SH-SY5Y (cell line): ENCODE data around the gene SH2D1A.

Experiments
- GATA2 ChIP-seq: IDR thresholded peaks from 2 replicates; pipeline ENCODE4 v1.6.1; 2011; ENCODE audit warnings: mild to moderate bottlenecking, low read depth, low read length
- GATA3 ChIP-seq: IDR thresholded peaks from 2 replicates; pipeline ENCODE4 v1.6.1; 2011; ENCODE audit warnings: low read depth, mild to moderate bottlenecking, low read length, moderate library complexity

SH2D1A gene

DNA sequence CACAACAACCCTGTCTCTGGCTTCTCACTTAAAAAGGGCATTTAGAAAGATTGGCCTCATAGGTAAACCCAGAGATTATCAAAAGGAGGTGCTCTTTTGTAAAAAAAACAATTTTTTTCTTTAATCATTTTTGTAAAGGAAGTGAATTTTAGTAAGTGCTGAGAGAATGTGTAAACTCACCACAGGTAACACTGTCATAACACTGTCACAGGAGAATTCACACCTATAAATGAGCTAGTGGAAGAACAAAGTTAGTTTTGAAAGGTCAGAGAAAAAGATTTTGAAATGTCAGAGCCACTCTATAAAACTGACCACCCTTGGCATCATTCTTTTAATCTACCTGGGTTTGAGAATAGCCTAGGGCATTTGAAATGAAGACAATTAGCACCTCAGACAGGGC lies 3.3 kb upstream of the SH2D1A start:
- TF ChIP-seq GATA2: no peak

DNA sequence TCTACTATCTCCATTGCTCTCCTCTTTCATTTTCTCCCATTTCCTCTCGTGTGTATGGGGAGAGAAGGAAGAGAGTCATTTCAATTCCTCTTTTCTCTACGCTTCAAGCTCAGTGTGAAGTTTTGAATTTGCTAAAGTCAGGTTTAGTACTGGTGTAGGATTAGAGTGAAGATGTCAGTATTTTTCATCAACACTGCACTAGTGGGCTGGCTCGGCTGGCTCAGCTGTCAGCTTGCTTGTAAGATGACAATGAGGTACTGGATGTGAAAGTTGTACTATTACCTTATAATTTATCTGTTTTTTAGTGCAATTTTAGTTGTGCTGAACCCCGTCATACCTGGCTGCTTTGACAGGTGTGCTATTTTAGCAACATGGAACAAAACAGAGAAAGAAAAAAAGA lies 2.1 kb upstream of the SH2D1A start:
- TF ChIP-seq GATA2 (no peak), GATA3 (no peak)

DNA sequence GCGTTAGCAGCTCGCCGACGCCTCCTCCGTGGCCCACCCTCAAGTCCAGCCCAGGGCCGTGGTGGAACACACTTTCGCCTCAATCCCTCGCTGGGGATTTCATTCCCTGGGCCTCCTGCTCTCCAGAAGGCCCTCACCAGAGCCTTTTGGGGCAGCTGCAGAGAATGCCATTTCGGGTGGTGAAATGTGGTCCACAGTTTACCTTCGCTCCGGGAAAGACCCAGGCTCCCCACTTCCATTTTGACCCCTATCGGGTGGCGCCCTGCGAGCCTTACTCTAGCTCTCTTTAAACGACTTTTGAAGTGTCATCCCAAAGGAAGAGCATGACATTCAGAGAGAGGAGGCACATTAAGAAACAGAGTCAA lies 496 bp downstream of the SH2D1A start:
- TF ChIP-seq GATA2 (no peak), GATA3 (no peak)

DNA sequence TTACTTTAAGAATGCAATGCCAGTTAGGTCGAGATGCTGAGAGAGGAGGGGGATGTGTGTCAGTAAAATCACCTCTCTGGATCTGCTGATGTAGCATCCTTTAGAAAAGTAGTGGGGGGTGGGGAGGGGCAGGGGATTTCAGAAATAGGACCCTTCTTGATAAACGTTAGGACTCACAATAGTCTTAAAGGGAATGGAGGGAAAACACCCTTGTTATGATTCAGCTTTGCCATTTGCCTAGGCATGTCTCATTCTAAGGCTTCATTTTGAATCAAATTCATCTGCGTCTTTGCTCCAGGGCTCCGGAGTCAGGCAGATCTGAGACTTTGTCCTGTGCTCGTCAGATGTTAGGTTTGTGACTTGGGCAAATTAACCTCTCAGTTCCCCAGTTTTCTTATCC lies 879 bp downstream of the SH2D1A start:
- TF ChIP-seq GATA3 (no peak), GATA2 (no peak)

DNA sequence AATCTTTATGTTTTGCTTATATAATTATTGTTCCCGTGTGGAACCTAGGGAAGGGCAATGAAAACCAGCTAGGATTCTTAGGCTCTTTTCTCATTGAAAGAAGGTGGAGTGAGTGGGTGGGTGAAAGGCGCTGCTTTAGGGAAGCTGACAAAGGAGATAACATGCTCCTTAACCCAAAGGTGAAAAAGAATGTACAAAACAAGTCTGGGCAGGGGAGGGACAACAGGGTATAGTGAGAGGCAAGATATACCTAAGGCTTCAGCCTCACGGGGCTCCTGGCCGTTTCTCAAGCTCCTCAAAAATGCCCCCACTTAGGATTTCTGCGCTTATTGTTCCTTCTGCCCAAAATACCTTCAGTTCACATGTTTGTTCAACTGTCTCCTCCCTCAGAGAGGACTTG lies 1.8 kb downstream of the SH2D1A start:
- TF ChIP-seq GATA2 (no peak), GATA3 (no peak)

DNA sequence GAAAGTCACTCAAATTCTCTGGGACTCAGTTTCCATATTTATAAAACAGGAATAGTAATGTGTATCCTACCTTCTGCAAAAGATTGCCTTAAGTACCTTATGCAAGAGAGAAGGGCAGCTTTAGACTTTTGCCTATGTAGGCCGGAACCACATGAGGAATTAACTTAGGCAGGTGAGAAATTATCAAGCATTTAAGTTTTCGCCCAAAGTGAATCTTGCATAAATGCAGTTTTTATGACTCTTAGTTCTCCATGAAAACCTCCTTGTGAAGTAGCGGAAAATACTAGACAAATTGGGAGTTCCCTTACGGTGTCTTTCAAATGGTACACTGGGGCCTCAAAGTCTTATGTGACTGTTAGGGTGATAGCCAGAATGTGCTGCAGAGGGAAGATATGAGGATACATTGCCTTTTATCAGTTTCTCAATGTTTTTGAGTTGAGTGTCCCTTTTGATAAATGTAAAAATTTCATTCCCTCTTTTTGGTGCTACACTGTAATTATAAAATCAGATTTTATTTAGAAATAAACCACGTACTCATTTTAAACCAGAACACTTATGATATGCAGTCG lies 2.6 kb downstream of the SH2D1A start:
- TF ChIP-seq GATA3 (no peak), GATA2 (no peak)

DNA sequence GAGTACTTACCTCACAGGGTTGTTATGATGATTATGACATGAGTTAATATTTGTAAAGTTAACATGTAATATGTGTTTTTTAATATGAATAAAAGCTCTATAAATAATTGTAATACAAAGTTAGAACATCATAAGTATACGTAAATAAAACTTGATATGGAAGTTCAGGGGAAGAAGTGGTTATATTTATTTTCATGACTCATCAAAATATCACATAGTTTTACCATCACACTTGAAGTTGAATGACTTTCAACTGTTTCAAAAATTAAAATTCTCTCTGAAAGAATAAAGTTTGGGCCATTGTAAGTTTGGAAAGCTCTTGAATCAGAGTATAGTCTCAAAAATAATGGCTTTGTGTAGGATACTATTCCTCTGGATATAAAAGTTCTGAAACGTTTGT lies 8.3 kb downstream of the SH2D1A start:
- no peak for TF ChIP-seq GATA2
- TF ChIP-seq GATA3: no peak

DNA sequence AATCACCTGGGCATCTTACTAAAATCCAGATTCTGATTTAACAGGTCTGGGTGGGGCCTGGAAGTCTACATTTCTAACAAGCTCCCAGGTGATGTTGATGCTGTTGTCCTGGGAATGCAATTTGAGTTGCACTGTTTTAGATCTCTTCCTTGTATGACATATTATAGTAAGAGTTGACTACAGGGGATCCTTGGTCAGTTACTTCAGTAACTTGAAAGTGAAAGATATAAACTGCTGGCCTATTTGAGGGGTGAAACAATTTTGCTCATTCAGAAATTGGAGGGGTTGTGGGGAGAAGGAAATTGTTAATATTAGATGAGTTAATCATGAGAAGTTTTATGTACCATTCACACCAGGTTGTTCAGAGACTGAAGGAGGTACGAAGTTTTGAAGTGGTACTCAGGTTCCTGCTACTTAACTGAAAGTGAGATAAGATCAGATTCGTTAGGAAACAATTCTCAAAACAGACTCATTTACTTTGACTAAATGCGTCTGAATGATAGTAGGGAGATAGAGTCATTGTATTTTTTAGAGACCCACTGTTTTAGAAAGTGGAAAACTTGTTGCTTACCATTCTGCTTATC lies 12.5 kb downstream of the SH2D1A start:
- no peak for TF ChIP-seq GATA3
- no peak for TF ChIP-seq GATA2

DNA sequence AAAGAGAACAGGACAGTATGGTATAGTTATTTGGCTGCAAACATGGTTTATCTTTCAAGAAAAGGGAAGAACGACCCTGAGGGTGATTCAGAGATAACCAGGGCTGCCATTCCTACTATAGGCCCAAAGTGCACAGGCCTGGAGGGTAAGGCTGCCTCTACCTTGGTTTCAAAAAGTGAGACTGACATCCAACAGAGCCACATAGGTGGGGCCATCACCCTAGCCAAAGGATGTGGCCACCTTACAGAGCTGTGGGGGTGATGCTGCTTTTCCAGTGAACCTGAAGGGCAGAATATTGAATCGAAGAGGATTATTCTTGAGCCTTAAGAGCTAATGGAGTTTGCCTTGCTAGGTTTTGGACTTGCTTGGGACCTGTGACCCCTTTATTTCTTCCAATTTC lies 15.7 kb downstream of the SH2D1A start:
- TF ChIP-seq GATA3: no peak

DNA sequence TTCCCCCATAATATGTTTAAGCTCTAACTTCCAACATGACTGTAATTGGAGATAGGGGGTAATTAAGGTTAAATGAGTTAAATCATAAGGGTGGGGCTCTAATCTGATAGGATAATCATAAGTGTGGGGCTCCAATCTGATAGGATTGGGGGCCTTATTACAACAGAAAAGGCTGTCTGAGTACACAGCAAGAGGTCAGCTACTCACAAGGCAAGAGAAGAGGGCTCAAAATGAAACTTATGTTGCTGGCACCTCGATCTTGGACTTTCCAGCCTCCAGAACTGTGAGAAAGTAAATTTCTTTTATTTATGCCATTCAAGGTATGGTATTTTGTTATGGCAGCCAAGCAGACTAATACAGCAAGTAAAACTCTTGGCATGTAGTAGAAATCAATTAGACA lies 16.4 kb downstream of the SH2D1A start:
- TF ChIP-seq GATA2 (no peak), GATA3 (no peak)

DNA sequence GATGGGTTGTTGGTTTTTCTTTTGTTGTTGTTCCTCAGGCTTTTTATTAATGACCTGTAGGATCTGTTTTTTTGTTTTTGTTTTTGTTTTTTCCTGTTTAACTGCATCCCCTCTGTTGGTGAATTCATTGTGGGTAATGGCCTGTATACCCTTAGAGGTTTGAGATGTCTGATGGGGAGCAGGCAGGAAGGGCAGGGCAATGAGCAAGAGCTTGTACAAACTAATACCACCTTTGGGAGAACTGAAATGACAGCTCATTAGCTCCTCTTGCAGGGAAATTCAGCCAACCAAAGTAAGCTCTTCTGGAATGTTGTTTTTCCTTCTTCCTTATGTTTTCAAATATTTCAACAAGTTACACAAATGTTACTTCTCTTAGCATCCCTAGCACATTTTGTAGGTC lies 23.4 kb downstream of the SH2D1A start:
- TF ChIP-seq GATA3 (no peak), GATA2 (no peak)

DNA sequence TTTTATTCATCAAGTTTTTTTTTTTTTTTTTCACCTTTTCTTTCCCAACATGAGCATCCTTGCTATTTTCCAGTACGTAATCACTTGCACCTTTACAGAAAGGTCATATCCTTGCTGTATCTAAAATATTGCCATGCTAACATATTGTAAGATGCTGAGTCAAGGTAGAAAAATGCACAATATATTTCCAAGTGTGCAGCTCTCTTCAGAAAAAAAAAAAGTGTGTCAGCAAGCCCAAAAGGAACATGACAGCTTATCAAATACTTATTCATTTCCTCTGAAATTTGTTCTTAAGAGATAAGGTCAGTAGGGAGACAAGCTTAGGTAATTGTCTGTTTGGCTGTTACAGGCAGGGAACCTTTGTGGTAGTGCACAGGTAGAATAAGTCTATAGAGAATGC lies 27.0 kb downstream of the SH2D1A start:
- TF ChIP-seq GATA3: no peak
- no peak for TF ChIP-seq GATA2

DNA sequence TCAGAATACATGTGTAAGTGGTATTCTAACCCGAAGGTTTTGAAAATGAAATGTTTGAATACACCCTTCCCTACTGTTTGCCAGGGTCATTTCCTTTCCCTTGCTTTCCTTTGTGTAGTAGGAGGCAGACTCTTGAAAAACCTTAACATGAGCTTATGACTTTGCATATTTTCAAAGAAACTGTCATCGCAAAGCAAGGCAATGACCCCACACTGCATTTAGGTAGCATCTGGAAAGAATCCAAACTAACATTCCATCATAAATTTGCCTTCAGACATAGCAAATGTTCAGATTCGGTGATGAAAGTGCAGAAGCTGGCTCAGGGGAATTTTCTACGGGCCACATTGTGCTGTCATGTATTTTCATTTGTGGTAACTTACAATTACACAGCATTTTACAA lies 32.3 kb downstream of the SH2D1A start:
- no peak for TF ChIP-seq GATA2
- TF ChIP-seq GATA3: no peak

DNA sequence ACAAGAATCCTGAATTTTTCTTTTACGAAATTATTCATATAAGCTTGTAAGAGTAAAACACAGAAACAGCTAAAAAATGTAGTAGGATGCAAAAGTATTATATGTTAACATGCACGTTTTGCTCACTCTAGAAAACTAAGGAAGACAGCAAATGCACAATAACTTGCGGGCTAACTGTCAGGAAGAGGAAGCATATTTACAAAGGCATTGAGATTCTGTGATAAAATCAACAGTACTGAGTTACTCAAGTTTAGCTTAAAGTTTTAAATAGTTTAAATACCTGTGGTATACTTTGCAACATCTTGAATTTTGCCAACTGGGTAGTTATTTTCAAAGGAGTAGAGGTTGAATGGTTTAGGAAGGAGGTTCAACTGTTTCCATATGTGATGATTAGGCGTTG lies 37.0 kb downstream of the SH2D1A start:
- TF ChIP-seq GATA3 (no peak), GATA2 (no peak)

DNA sequence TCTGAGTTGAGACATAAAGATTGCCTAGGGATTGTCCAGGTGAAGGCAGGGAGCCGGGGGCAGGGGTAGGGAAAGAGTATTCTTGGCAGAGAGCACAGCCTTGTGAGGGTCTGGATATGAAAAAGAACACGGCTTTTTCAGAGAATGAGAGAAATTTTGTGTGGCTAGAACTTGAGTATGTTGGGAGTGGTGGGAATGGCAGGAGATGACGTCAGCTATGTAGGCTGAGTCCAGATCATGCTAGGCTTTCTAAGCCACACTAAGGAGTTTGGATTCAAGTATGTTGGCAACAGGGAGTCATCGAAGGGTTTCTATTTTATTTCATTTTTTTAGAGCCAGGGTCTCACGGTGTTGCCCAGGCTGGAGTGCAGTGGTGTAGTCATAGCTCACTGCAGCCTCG lies 40.0 kb downstream of the SH2D1A start:
- TF ChIP-seq GATA2 (no peak), GATA3 (no peak)

DNA sequence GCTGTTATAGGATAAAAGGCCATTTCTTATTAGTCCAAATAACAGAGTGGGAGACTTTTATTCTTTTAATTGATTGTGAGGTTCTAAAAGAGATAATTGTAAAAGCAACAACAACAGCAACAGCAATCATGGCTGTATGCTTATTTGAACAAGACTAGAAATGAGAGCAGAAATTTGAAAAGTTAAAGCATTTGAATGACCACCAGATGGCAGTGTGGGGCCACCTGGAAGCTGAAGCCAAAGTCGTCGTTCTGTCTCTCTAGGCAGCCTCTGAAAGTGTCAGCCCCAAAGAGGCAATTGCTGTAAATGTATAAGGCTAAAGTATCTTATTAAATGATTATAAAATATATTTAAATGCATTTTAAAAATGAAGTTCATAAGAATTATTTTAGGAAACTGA lies 42.2 kb downstream of the SH2D1A start:
- TF ChIP-seq GATA2: no peak

DNA sequence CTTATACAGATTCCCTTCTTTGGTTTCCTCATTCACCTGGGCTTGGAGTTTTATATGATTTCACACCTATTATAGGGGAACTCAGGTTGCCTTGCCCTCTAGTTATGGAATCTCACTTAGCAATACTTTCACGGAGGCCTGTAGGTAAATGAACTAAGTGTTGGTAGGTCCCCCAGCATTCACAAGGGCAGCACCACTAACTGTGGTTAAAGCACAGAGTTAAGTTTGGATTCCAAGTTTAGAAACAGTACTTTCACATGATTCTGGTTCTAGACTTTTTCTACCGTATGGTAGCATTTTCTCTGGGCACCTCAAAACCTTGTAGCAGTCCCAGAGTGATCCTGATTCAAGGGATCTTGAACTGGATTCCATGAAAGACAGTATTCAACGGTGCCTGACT lies 46.4 kb downstream of the SH2D1A start:
- no peak for TF ChIP-seq GATA2
- TF ChIP-seq GATA3: no peak
